ENCODE measurements around the gene FTO.

GRCh38 chr16:53947642-53948041 lies 243.7 kb downstream of the FTO start:
- no peak for TF ChIP-seq CTCF (IDR thresholded peaks at IDR 0.05; ENCODE audit: insufficient read depth, low read length, poor library complexity, severe bottlenecking)
- TF ChIP-seq EZH2phosphoT487 (conservative IDR thresholded peaks at IDR 0.05; ENCODE audit: low read length) = no peak
